K562 (cell line): ENCODE data around the gene GCDH. TPM values are rescaled to one million over a fixed set of nuclear protein-coding genes. Genes with fewer than 3 reads are reported as not detected.

Experiments used
- CEBPG ChIP-seq, 3 experiments: fragments of 200-800 bp in 1 of 3; sonication (Bioruptor generic) in 1 of 3; sonication (generic) in 1 of 3; formaldehyde crosslinking in 1 of 3; IDR thresholded peaks in 2 of 3; conservative IDR thresholded peaks in 1 of 3; 2 replicates each; pipeline versions ENCODE4 v1.6.1 to v1.8.0; 2016 to 2022; ENCODE audit warnings: missing compliant biosample characterization in 2 of 3, missing genetic modification characterization in 2 of 3, mild to moderate bottlenecking in 1 of 3, missing genetic modification reagents in 1 of 3
- COPS2 ChIP-seq: fragments of 450-650 bp; conservative IDR thresholded peaks from 2 replicates; pipeline ENCODE4 v1.6.1; 2016; ENCODE audit warnings: mild to moderate bottlenecking, moderate library complexity
- CSDE1 ChIP-seq, 2 experiments: fragments of 450-650 bp; IDR thresholded peaks; 2 replicates each; pipeline ENCODE4 v1.6.1; 2016; ENCODE audit warnings: mild to moderate bottlenecking in 1 of 2
- L3MBTL2 ChIP-seq: fragments of 450-650 bp; IDR thresholded peaks from 2 replicates; pipeline ENCODE4 v1.6.1; 2016; ENCODE audit warnings: mild to moderate bottlenecking, moderate library complexity
- MAFF ChIP-seq: IDR thresholded peaks from 2 replicates; pipeline ENCODE4 v1.6.1; 2012; ENCODE audit warnings: low read length, improper control_type of control experiment
- RHOXF2B ChIP-seq: fragments of 250-450 bp; sonication (Bioruptor Pico); conservative IDR thresholded peaks from 2 replicates; pipeline ENCODE4 v1.5.1; 2021
- SPI1 ChIP-seq: IDR thresholded peaks from 2 replicates; pipeline ENCODE4 v1.6.1; 2011; ENCODE audit warnings: low read depth, low read length, control low read depth, borderline replicate concordance
- TAF9B ChIP-seq: fragments of 450-650 bp; IDR thresholded peaks from 2 replicates; pipeline ENCODE4 v1.6.1; 2018; ENCODE audit warnings: mild to moderate bottlenecking; ENCODE audit not compliant: partially characterized antibody
- ZC3H8 ChIP-seq: fragments of 450-650 bp; IDR thresholded peaks from 2 replicates; pipeline ENCODE4 v1.6.1; 2017
- ZNF175 ChIP-seq: fragments of 200-800 bp; sonication (Bioruptor generic); IDR thresholded peaks from 2 replicates; pipeline ENCODE4 v1.6.1; 2016; ENCODE audit warnings: low read depth, mild to moderate bottlenecking, missing genetic modification characterization, missing compliant biosample characterization
- ZNF318 ChIP-seq, 2 experiments: fragments of 450-650 bp; IDR thresholded peaks; 2 replicates each; pipeline ENCODE4 v1.6.1; 2016; ENCODE audit warnings: mild to moderate bottlenecking in 2 of 2, borderline replicate concordance in 1 of 2, low read depth in 1 of 2, moderate library complexity in 1 of 2
- ZNF395 ChIP-seq: fragments of 200-800 bp; sonication (Bioruptor generic); IDR thresholded peaks from 2 replicates; pipeline ENCODE4 v1.6.1; 2017; ENCODE audit warnings: missing genetic modification characterization, missing compliant biosample characterization
- polyA plus RNA-seq, 8 experiments: library from polyadenylated mRNA; depleted of rRNA in 4 of 8; stranded (reverse) in 5 of 8; unstranded in 3 of 8; fragments of >200 nt; fragmentation: Nextera tagmentation in 2 of 8; fragmentation: Illumina TruSeq in 1 of 8; extraction: Ambion mirVana in 2 of 8; extraction: Trizol in 1 of 8; gene quantifications; 2 replicates each; pipeline versions ENCODE4 v1.2.1 to v1.2.3, GENCODE V29; 2011 to 2014; ENCODE audit warnings: inconsistent platforms in 1 of 8, missing spikeins in 1 of 8
- total RNA-seq, 7 experiments: library from RNA; depleted of rRNA in 6 of 7; stranded (reverse); fragments of >200 nt in 6 of 7; fragmentation: Illumina TruSeq in 2 of 7; extraction: Trizol in 2 of 7; gene quantifications; 2 replicates each; pipeline versions ENCODE4 v1.2.1 to v1.2.3, GENCODE V29; 2011 to 2021; ENCODE audit warnings: low replicate concordance in 1 of 7

The GCDH gene
- total and polyA plus RNA-seq, 9 of the 15 experiments (the other 6 are each of a cell fraction or from before 2014, with no cell fraction given) = 2.9 to 50.8 (median 19.1) TPM

GRCh38 chr19:12945479-12946091 is 54.6 kb downstream of the GCDH start, which contains the start of gene RAD23A (continued):
- TF ChIP-seq TAF9B (peak; percentile 79), RHOXF2B (CRISPR knock-in tag) (peak; percentile 66; the same call in 1 of the 2 replicates), SPI1 (no peak), L3MBTL2 (peak; percentile 59), ZNF175 (CRISPR knock-in tag) (no peak), MAFF (no peak), ZNF395 (CRISPR knock-in tag) (peak; percentile 81), CSDE1 (IDR thresholded peaks at IDR 0.05) (peak in 1 of 2 experiments; percentile 82; a peak in 2 of 4 replicates), COPS2 (no peak), CEBPG (CRISPR knock-in tag; IDR thresholded peaks at IDR 0.05) (peak; percentile 55; the same call in 1 of the 2 replicates), CEBPG (tag; conservative IDR thresholded peaks at IDR 0.05 in 1 of 2, IDR thresholded peaks at IDR 0.05 in 1 of 2) (no peak), ZNF318 (IDR thresholded peaks at IDR 0.05; ENCODE audit: borderline replicate concordance in 1 of 2, low read depth in 1 of 2) (no peak; a peak in 1 of 4 replicates), ZC3H8 (no peak)
